ENCODE results near the gene AFF1.

GRCh38 chr4:87118826-87119225, 184.0 kb downstream of the AFF1 start:
- TF ChIP-seq, protein P1, sequence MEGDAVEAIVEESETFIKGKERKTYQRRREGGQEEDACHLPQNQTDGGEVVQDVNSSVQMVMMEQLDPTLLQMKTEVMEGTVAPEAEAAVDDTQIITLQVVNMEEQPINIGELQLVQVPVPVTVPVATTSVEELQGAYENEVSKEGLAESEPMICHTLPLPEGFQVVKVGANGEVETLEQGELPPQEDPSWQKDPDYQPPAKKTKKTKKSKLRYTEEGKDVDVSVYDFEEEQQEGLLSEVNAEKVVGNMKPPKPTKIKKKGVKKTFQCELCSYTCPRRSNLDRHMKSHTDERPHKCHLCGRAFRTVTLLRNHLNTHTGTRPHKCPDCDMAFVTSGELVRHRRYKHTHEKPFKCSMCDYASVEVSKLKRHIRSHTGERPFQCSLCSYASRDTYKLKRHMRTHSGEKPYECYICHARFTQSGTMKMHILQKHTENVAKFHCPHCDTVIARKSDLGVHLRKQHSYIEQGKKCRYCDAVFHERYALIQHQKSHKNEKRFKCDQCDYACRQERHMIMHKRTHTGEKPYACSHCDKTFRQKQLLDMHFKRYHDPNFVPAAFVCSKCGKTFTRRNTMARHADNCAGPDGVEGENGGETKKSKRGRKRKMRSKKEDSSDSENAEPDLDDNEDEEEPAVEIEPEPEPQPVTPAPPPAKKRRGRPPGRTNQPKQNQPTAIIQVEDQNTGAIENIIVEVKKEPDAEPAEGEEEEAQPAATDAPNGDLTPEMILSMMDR (conservative IDR thresholded peaks at IDR 0.05 in 1 of 2, IDR thresholded peaks at IDR 0.05 in 1 of 2; ENCODE audit: low read depth in 1 of 2, low read length in 2 of 2), result no peak
- no peak for TF ChIP-seq EZH2 (IDR thresholded peaks at IDR 0.05; ENCODE audit: low read length, missing control alignments)
